Putamen (tissue), 1 donor: ENCODE results near the gene SERTAD4.
"Not testable (repeated sequence)": the region's sequence is repeated elsewhere in the genome, so short reads cannot be mapped to it uniquely, and the experiment has no call there.

Experiments
- DNase-seq: peaks from one replicate; pipeline ENCODE4 v3.0.0-alpha.2; 2016; ENCODE audit warnings: low spot score

SERTAD4 gene

GRCh38 chr1:210260096-210260495 lies 27.5 kb downstream of the SERTAD4 start:
- DNase-seq, result no peak

- DNase-seq, result no peak
These were observed 29.7 kb downstream of the SERTAD4 start for GRCh38 chr1:210262167-210262896.

- DNase-seq, result no peak
These were observed 30.3 kb downstream of the SERTAD4 start for GRCh38 chr1:210262897-210263272.

- DNase-seq, result no peak
These were observed 31.4 kb downstream of the SERTAD4 start for GRCh38 chr1:210263963-210264362.

GRCh38 chr1:210264496-210265380 lies 32.1 kb downstream of the SERTAD4 start:
- no peak for DNase-seq

- not testable (repeated sequence) for DNase-seq
These were observed 32.9 kb downstream of the SERTAD4 start for GRCh38 chr1:210265392-210265955.

GRCh38 chr1:210269981-210270380 lies 37.4 kb downstream of the SERTAD4 start:
- DNase-seq, result no peak

- no peak for DNase-seq
These were observed 40.1 kb downstream of the SERTAD4 start for GRCh38 chr1:210272666-210273065.

- no peak for DNase-seq
These were observed 47.6 kb downstream of the SERTAD4 start for GRCh38 chr1:210280221-210280620.

- no peak for DNase-seq
These were observed 55.5 kb downstream of the SERTAD4 start for GRCh38 chr1:210288116-210288515.

GRCh38 chr1:210289248-210289647 lies 56.7 kb downstream of the SERTAD4 start:
- no peak for DNase-seq

- DNase-seq, result no peak
These were observed 58.6 kb downstream of the SERTAD4 start for GRCh38 chr1:210291081-210291764.

- no peak for DNase-seq
These were observed 59.2 kb downstream of the SERTAD4 start for GRCh38 chr1:210291786-210292230.

GRCh38 chr1:210292231-210292871 lies 59.8 kb downstream of the SERTAD4 start:
- DNase-seq, result no peak

GRCh38 chr1:210293171-210293607 lies 60.6 kb downstream of the SERTAD4 start:
- DNase-seq, result no peak

- DNase-seq, result no peak
These were observed 62.6 kb downstream of the SERTAD4 start for GRCh38 chr1:210294999-210295745.
